Omental fat pad (tissue), 4 donors: ENCODE measurements around the gene CA11. TPM values are rescaled to one million over a fixed set of nuclear protein-coding genes. Genes with fewer than 3 reads are reported as not detected.

Experiments used
- ATAC-seq: fragments of 150-250 bp; one replicate; pipeline ENCODE4 v1.9.1; 2016; ENCODE audit warnings: mild to moderate bottlenecking, moderate library complexity; ENCODE audit not compliant: low FRiP score
- DNase-seq: peaks from one replicate; pipeline ENCODE4 v3.0.0-alpha.2; 2019; ENCODE audit warnings: low spot score
- CTCF ChIP-seq, 3 donors: fragments of 450-650 bp; IDR thresholded peaks; one replicate each; pipeline ENCODE4 v1.5.1; 2016 to 2017; ENCODE audit warnings: antibody characterized with exemption in 3 of 3, mild to moderate bottlenecking in 3 of 3, moderate library complexity in 2 of 3
- total RNA-seq, 4 donors: library from RNA; depleted of rRNA; stranded (reverse); fragments of >200 nt; gene quantifications; one replicate each; pipeline ENCODE4 v1.1.0, GENCODE V29; 2016

CA11 gene
- total RNA-seq, 4 donors from 2014 or later: 1.9 to 12.7 (median 5.7) TPM

GRCh38 chr19:48588670-48589401 is 57.2 kb downstream of the CA11 start:
- peak in 2 of 3 donors; percentile 79 to 89 for TF ChIP-seq CTCF (IDR thresholded peaks at IDR 0.05)
- peak; percentile 85 for DNase-seq
- peak; percentile 89 for ATAC-seq

Other genes with a start within 250 kb of the CA11 start
- 10 to 100 TPM; 19.5 to 90.5 (median 31.5) TPM for gene GRWD1, start 200.2 kb downstream of the CA11 start, total RNA-seq
- 1 to 10 TPM in 2 of 4 donors, under 1 TPM in 2; 0.56 to 2.2 (median 1.1) TPM for gene KCNJ14, start 190.6 kb downstream of the CA11 start, total RNA-seq
- gene CYTH2, start 176.8 kb downstream of the CA11 start, total RNA-seq: 10 to 100 TPM; 19.2 to 49.7 (median 26.8) TPM
- gene LMTK3, start 134.4 kb downstream of the CA11 start, total RNA-seq: under 1 TPM; 0.12 to 0.47 (median 0.39) TPM
- not detected for gene SULT2B1, start 94.0 kb downstream of the CA11 start, total RNA-seq
- not detected for gene SPACA4, start 39.4 kb downstream of the CA11 start, total RNA-seq
- gene FAM83E, start 31.1 kb downstream of the CA11 start, total RNA-seq: 1 to 10 TPM in 1 of 4 donors, under 1 TPM in 1, not detected in 2; 0.47 to 1.3 TPM
- 1,000 to 10,000 TPM; 1,539 to 2,303 (median 1,904) TPM for gene RPL18, start 27.0 kb downstream of the CA11 start, total RNA-seq
- gene SPHK2, start 26.7 kb downstream of the CA11 start, total RNA-seq: 10 to 100 TPM in 2 of 4 donors, 1 to 10 TPM in 2; 6.0 to 16.2 (median 9.5) TPM
- gene DBP, start 8.8 kb downstream of the CA11 start, total RNA-seq: 10 to 100 TPM in 1 of 4 donors, 1 to 10 TPM in 3; 2.6 to 12.6 (median 5.2) TPM
- gene NTN5, start 26.8 kb upstream of the CA11 start, total RNA-seq: under 1 TPM in 1 of 4 donors, not detected in 3; 0.47 TPM
- under 1 TPM in 2 of 4 donors, not detected in 2; 0.24 to 0.28 TPM for gene FUT2, start 49.8 kb upstream of the CA11 start, total RNA-seq
- gene MAMSTR, start 73.5 kb upstream of the CA11 start, total RNA-seq: 1 to 10 TPM in 2 of 4 donors, under 1 TPM in 2; 0.36 to 3.0 (median 1.0) TPM
- 10 to 100 TPM; 11.3 to 60.8 (median 32.4) TPM for gene RASIP1, start 94.4 kb upstream of the CA11 start, total RNA-seq
- 1 to 10 TPM in 3 of 4 donors, not detected in 1; 1.3 to 2.5 (median 1.3) TPM for gene IZUMO1, start 100.7 kb upstream of the CA11 start, total RNA-seq
- 1 to 10 TPM; 2.2 to 7.1 (median 5.3) TPM for gene FUT1, start 106.5 kb upstream of the CA11 start, total RNA-seq
- not detected for gene FGF21, start 109.3 kb upstream of the CA11 start, total RNA-seq
- 10 to 100 TPM; 20.5 to 65.3 (median 37.2) TPM for gene BCAT2, start 164.8 kb upstream of the CA11 start, total RNA-seq
- gene HSD17B14, start 190.3 kb upstream of the CA11 start, total RNA-seq: 10 to 100 TPM; 11.0 to 19.3 (median 13.0) TPM
- 10 to 100 TPM in 3 of 4 donors, 1 to 10 TPM in 1; 7.3 to 18.7 (median 14.9) TPM for gene PLEKHA4, start 222.4 kb upstream of the CA11 start, total RNA-seq
- 100 to 1,000 TPM; 105 to 282 (median 176) TPM for gene PPP1R15A, start 226.2 kb upstream of the CA11 start, total RNA-seq